GM10266 (cell line): ENCODE measurements around the gene AASS.

Experiments used
- DNase-seq: peaks from one replicate; pipeline ENCODE4 v3.0.0; 2012; ENCODE audit errors: extremely low spot score
- TF ChIP-seq, protein P1 (sequence below): IDR thresholded peaks from 2 replicates; pipeline ENCODE4 v1.5.1; 2012; ENCODE audit warnings: mild to moderate bottlenecking, low read depth; ENCODE audit not compliant: control insufficient read depth, insufficient read depth; ENCODE audit errors: missing control alignments

The AASS gene

DNA sequence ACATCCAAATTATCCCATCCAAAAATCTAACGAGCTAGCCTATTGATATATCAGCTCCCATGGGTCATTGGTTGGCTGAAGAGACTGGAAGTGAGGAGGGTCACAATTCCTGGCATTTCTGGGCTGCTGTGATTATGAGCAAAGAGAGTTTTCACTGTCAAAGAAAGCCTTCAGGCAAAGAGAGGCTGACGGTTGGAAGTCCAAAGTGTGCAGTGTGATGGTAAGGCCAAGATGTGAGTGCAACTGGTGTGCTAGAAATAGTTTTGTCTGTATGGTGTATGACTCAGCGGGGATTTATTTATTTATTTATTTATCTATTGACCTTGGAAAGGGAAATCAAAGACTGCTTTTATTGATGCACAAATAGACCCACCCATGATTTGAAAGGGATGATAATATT, 75.0 kb downstream of the AASS start:
- DNase-seq: no peak
- TF ChIP-seq, protein P1, sequence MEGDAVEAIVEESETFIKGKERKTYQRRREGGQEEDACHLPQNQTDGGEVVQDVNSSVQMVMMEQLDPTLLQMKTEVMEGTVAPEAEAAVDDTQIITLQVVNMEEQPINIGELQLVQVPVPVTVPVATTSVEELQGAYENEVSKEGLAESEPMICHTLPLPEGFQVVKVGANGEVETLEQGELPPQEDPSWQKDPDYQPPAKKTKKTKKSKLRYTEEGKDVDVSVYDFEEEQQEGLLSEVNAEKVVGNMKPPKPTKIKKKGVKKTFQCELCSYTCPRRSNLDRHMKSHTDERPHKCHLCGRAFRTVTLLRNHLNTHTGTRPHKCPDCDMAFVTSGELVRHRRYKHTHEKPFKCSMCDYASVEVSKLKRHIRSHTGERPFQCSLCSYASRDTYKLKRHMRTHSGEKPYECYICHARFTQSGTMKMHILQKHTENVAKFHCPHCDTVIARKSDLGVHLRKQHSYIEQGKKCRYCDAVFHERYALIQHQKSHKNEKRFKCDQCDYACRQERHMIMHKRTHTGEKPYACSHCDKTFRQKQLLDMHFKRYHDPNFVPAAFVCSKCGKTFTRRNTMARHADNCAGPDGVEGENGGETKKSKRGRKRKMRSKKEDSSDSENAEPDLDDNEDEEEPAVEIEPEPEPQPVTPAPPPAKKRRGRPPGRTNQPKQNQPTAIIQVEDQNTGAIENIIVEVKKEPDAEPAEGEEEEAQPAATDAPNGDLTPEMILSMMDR: no peak

DNA sequence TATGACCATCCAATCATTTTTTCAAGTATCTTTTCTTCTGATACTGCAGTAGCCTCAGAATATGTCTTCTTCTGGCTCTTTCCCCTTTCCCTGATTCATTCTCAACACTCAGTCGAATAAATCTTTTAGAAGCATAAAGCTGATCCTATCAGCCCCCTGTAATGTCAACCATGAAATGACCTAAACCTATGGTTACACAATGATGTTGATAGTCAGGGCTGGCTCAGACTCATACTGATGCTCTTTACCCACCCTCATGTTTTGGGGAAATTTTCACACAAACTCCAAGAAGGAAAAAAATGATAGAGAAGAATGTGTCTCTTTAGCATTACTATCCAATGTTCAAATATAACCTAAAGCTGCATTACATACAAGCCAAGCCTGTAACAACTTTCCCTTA, 76.0 kb downstream of the AASS start:
- TF ChIP-seq, protein P1: no peak
- DNase-seq: no peak

DNA sequence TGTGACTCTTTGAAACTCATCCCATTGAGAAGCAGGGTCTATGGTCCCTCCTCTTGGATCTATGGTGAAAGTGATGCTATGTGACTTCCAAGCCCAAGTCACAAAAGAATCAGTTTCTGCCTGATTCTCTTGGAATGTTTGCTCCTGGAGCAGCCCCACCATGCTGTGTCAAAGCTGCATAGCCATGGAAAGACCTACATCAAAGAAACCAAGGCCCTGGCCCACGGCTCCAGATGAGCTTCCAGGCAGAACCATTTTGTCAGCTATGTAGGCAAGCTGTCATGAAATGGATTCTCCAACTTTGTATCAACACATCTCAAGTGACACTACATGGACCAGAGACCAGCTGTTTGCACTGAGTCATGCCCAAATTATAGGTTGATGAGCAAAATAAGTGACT, 77.0 kb downstream of the AASS start:
- TF ChIP-seq, protein P1: no peak
- DNase-seq: no peak

DNA sequence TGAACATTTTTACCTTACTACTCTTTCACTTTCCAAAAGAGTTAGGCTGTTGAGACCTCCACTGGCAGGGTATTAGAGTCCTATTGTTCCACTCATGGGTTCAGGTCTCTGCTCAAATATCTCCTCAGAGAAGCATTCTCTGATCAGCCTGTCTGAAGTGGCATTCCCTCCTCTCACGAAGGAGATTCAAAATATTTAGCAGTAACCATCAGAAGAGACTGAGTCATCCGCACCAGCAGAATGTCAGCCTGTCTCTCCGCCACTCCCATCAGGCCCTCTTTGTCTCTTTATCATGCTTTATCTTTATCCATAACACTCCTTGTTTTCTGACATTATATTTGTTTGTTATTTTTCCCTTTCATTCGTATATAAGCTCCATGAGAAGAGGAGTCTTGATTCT, 79.1 kb downstream of the AASS start:
- no peak for DNase-seq
- TF ChIP-seq, protein P1: no peak

DNA sequence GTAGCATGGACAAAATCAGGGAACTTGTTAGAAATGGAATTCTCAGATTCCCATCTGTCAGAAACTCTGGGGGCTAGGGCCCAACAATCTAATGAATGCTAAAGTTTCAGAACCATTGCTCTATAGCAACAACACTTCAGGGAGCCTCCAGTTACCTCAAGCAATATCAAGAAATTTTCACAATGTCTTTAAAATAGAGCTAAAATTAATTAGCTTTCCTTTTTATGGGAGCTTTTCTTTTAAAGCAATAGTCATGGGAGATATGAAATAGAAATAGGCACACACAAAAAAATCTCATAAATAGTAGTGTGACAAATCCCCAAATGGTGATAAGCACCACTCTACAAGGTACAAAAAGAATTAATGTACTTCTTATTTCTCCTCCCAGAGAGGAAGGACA, 80.9 kb downstream of the AASS start:
- no peak for DNase-seq

DNA sequence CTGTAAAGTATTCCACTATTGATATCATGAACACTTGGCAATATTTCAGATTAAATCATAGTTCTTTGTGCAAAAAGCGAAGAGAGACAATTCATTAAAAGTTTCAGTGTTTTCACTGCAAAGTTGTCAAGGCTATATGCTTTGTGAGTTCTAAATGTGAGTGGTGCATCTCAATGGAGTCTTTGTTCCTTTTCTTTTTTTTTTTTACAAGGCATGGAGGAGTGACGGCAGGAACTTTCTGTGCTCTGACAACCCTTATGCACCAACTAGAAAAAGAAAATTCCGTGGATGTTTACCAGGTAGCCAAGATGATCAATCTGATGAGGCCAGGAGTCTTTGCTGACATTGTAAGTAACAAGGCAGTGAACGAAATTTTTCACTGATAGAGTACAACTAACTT, 84.5 kb downstream of the AASS start:
- no peak for DNase-seq
- TF ChIP-seq, protein P1: no peak

More for the DNA sequence above, 80.9 kb downstream of the AASS start:
- TF ChIP-seq, protein P1: no peak

DNA sequence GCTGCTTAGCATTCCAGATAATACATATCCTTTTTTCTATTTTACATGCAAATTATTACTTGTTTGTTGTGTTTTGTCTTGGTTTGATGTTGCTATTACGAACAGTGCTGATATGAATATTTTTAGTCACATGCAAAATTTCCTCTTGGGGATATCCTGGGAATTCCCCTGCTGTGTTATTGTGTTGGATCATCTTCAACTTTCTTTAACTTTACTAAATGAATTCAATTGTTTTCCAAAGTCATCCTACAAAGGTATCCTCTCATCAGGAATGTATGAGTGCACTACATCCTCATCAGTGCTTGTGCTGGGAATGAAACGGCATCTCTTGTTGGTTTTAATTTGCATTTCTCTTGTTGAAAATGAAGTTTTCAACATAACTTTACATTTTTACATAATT, 87.1 kb downstream of the AASS start:
- DNase-seq: no peak
- TF ChIP-seq, protein P1: no peak
